RCC 7860 (cell line): ENCODE results near the gene S100A7.
"Not testable (repeated sequence)": the region's sequence is repeated elsewhere in the genome, so short reads cannot be mapped to it uniquely, and the experiment has no call there.

Source experiments
- DNase-seq: peaks from one replicate; pipeline ENCODE4 v3.0.0-alpha.2; 2015; ENCODE audit warnings: low spot score
- FAIRE-seq: peaks from 2 replicates; lab custom pipeline; 2012; peaks lifted over from hg19 to GRCh38; lab: Jason Lieb, UNC

Gene S100A7

GRCh38 chr1:153478047-153478691 lies 17.7 kb upstream of the S100A7 start:
- FAIRE-seq (no peak), DNase-seq (no peak)

DNA sequence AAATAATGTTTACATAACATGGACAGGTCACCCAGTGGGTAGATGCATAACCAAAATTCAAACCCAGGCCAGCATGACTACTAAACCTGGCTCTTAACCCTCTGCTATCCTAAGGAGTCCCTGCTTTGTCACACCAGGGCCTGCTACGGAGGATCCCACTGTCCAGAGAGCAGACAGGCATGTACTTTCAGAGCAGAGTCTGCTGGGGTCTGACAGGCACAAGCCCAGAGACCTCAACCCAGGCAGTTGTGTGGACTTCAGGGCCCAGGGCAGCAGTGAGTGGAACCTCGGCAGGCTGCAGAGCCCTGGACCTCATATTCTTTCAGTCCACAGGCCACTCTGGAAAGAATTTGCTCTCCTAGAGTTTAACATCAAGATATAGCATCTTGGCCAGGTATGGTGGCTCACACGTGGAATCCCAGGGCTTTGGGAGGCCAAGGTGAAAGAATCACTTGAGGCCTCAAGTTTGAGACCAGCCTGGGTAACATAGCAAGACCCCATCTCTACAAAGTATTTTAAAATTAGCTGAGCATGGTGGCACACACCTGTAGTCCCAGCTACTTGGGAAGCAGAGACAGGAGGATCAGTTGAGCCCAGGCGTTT lies 16.1 kb upstream of the S100A7 start:
- no peak for DNase-seq
- FAIRE-seq = no peak

DNA sequence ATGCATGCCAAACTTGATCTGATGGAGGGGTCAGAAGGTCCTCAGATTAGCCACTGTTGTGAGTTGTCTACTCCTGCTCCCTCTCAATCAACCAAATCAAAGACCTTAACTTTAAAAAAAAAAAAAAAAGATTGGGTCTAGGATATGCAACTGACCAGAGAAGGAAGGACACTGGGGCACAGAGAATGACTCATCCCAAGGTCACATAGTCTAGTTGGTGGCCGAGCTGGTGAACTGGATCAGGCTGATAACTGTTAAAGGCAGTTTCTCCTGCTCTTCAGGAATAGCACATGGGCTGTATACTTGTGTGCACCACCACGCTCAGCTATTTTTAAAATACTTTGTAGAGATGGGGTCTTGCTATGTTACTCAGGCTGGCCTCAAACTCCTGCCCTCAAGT lies 14.8 kb upstream of the S100A7 start:
- FAIRE-seq = no peak
- DNase-seq = no peak

DNA sequence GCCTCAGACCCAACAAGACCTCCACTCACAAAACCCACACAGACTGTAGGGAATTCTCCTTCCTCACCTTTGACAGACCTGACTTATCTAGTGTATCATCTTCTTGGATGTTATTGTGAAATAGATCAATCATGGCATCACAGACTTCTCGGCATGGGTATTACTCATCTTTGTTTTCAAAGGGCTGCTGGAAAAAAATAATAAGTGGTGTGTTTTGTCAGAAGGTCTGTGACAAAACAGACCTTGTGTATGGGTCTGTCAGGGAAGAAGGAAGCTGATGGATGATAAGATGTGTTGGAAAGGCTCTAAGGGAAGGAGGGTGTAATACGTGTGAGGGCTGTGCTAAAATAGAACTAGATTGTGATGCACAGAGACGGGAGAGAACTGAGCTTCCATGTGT lies 13.9 kb upstream of the S100A7 start:
- no peak for FAIRE-seq
- DNase-seq = no peak

DNA sequence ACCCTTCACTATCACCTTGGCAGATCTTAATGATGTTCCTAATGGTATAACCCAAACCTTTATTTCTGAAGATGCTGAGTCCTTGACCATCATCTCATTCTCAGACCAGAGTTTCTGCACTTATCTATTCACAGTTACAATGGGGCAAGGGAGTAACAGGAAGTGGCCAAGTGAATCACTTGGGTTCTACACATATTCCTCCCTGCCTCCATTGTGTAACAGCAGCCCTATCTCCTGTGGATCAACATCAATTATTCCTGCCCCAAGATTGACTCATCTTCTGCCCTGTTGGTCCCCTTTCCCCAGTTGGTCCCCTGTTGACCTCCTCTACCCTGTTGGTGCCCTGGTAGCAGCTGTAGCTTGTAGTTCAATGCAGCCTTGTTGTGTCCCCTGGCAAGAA lies 10.3 kb upstream of the S100A7 start:
- peak; percentile 16 for DNase-seq
- FAIRE-seq = no peak

DNA sequence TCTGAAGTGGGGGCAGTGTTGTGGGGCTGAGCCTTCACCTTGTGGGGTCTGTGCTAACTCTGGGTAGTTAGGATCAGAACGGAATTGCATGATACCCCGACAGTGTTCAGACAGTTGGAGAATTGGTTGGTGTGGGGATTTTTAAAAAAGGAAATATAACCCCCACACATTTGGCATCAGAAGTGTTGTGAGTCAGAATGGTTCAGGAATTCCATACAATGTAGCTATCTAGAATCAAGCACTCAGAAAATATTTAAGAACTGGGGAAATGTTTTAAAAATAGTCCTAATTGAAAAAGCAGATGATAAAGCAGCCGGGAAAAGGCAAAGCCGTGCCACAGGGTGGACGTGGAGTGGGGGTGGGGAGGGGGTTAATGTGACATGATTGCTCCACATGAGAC lies 6.5 kb upstream of the S100A7 start:
- DNase-seq (no peak), FAIRE-seq (no peak)

- DNase-seq = peak; percentile 15
- FAIRE-seq = no peak
These were observed 5.6 kb upstream of the S100A7 start for GRCh38 chr1:153465811-153466636.

GRCh38 chr1:153462741-153463140 lies 2.3 kb upstream of the S100A7 start:
- not testable (repeated sequence) for FAIRE-seq, DNase-seq

GRCh38 chr1:153459655-153460054 lies 796 bp downstream of the S100A7 start:
- no peak for FAIRE-seq
- no peak for DNase-seq

DNA sequence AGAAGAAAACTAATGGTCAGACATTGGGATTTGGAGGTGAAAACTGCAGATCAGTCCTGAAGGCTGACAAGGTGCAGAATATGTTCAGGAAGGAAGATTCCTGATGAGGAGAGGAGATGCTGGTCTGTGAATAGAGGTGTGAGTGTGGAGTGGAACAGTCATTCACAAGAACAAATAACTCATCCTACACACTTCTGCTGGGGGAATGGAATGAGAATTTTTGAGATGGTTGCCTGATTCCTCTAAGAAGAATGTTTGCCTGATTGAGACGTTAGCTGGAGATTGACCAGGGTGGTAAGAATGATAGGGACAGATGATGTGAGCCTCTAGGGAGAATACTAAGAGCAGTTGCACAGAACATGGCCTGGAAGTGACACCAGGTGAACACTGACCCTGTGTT lies 4.1 kb downstream of the S100A7 start:
- no peak for DNase-seq
- FAIRE-seq = no peak

DNA sequence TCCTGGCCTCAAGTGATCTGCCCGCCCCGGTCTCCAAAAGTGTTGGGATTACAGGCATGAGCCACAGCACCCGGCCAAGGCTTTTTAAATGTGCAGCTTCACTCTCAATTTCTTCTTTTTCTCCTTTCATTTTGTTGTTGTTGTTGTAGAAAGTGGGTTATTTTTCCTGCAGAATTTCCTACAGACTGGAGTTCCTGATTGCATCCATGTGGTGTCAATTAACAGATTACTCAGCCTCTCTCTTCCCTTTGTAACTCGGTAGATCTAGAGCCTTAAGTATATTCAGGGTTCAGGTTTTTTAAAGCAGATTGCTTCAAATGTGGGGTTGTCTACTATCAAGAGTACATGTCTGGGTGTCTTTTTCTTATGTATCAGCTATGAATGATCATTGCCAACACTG lies 11.6 kb downstream of the S100A7 start:
- not testable (repeated sequence) for FAIRE-seq, DNase-seq

- DNase-seq (no peak), FAIRE-seq (no peak)
These were observed 12.8 kb downstream of the S100A7 start for GRCh38 chr1:153447498-153448170.

GRCh38 chr1:153444078-153444477 lies 16.4 kb downstream of the S100A7 start:
- DNase-seq = no peak
- no peak for FAIRE-seq

- FAIRE-seq (no peak), DNase-seq (no peak)
These were observed 17.0 kb downstream of the S100A7 start for GRCh38 chr1:153443486-153443885.

- FAIRE-seq (no peak), DNase-seq (no peak)
These were observed 19.2 kb downstream of the S100A7 start for GRCh38 chr1:153441238-153441755.

DNA sequence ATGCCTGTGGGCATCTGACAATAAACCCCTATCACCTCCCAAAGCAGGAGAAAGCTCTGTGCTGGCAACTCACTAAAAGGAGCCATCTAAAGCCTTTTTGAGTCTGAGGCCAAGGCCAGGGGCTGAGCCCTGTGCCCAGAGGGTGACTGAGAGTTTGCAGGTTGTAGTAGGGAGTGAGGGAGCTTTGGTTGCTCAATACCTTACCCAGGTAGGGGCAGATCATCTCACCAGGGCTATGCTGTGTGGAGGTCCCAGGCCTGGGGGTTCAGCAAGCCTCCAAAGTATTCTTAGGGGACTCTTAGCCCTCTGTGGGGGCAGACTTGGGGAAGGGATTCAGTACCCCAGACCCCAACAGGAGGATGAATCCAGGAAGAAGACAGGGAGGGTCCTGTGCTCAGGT lies 21.2 kb downstream of the S100A7 start:
- DNase-seq = no peak
- no peak for FAIRE-seq

GRCh38 chr1:153438599-153438998 lies 21.9 kb downstream of the S100A7 start:
- no peak for FAIRE-seq

GRCh38 chr1:153437236-153437635 lies 23.2 kb downstream of the S100A7 start:
- FAIRE-seq = no peak

More at GRCh38 chr1:153438599-153438998, 21.9 kb downstream of the S100A7 start:
- DNase-seq = no peak

DNA sequence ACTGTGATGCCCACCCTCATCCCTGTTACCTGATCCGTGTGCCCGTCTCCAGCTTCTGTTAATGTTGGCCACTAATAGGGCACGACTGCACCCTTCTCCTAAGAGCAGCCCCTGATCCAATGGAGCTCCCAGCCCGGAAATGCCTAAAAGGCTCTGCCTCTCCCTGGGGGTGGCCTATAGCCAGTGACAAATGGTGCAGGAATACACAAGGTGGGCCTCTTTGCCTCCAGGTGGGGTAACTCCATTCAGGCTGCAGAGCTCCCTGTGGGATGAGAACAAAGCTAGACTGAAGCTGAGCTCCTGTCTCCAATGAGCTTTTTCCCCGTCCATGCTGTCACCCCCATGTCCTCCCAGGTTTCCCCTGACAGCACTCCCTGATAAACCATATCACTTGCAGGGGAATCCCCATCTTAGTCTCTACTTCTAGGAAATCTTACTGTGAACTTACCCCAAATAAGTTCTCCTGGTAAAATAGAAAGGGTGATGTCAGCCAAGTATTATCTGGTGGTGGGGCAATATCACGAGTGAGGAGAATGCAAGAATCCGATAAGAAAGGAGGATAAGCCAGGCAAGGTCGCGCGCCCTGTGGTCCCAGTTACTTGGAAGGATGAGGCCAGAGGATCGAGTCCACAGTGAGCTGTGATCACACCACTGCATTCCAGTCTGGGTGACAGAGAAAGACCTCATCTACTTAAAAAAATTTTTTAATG lies 25.6 kb downstream of the S100A7 start:
- no peak for FAIRE-seq
- DNase-seq = no peak

More at GRCh38 chr1:153437236-153437635, 23.2 kb downstream of the S100A7 start:
- DNase-seq = no peak

DNA sequence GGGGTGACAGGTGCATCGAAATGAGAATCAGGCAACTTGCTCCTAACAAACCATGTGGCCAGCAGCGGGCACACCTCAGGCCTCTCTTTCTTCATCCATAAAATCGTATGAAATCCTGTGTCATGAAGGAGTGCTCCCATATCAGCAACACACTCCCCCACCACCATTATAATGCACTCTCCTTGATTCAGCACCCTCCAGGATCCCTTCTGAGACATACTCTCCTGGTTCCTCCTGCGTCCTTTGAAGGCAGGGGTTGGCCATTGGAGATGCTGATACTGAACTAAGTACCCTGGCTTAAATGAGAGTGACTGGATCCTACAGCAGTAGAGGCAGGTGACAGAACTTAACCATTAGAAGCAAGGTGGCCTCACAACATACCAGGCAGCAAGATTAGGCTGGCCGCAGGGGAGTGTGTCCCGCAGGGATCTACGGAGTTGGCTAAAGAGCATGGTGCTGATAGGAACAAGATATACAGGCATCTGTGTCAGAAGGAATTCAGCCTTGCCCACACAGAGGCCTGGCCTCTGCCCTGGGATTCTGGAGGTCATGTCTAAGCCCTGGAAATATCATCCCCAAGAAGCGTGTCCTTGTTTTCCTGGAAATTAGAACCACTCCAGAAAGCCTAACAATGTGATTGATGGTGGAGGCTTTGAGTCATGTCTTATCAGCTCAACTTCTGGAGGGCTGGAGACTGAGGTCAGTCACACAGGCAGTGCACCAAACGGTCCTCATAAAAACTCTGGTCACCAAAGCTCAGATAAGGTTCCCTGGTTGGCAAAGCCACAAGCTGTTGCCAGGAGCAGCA lies 27.4 kb downstream of the S100A7 start:
- DNase-seq (no peak), FAIRE-seq (no peak)
